ENCODE results near the gene RPL36AL. TPM values are rescaled to one million over a fixed set of nuclear protein-coding genes. Genes with fewer than 3 reads are reported as not detected.
A peak's percentile ranks its signal among the peaks of the same experiment; 100 is the strongest.
"Not testable (repeated sequence)": the region's sequence is repeated elsewhere in the genome, so short reads cannot be mapped to it uniquely, and the experiment has no call there.

Gene RPL36AL
- total RNA-seq: 112 TPM
- long read RNA-seq, transcript RPL36AL-201 (2 exons, 746 nt): major isoform, 58 of 58 reads
- long read RNA-seq, partial matches to known transcripts: 0 of 58 reads
- long read RNA-seq, other reads (novel, unspliced or antisense): 0 of 58 reads

- ATAC-seq (ENCODE audit: poor library complexity) (peak; percentile 99), DNase-seq (peak; percentile 98)
- intact Hi-C loops (cut with DNase I): no loop called here
Measured at GRCh38 chr14:49620182-49621113, at the start of gene RPL36AL, which contains the start of gene MGAT2. RPL36AL (minus strand) TSS chr14:49620626; CDS start chr14:49619104, 1,522 bp downstream. MGAT2 (plus strand) TSS chr14:49620799; CDS start chr14:49621269, 470 bp downstream.

- ATAC-seq (ENCODE audit: poor library complexity): no peak
- DNase-seq: no peak
- intact Hi-C loops (cut with DNase I): no loop called here
Measured at GRCh38 chr14:49659526-49660455, 39.4 kb upstream of the RPL36AL start.

GRCh38 chr14:49657500-49657899, 37.1 kb upstream of the RPL36AL start:
- intact Hi-C loops (cut with DNase I); DNase-seq; ATAC-seq (ENCODE audit: poor library complexity): not testable (repeated sequence)

- ATAC-seq (ENCODE audit: poor library complexity) (no peak), DNase-seq (no peak)
- intact Hi-C loops (cut with DNase I): no loop called here
Measured at GRCh38 chr14:49654511-49654910, 34.1 kb upstream of the RPL36AL start.

- ATAC-seq (ENCODE audit: poor library complexity): no peak
- intact Hi-C loops (cut with DNase I): no loop called here
- no peak for DNase-seq
Measured at GRCh38 chr14:49653508-49653907, 33.1 kb upstream of the RPL36AL start.

- intact Hi-C loops (cut with DNase I): no loop called here
- DNase-seq (no peak), ATAC-seq (ENCODE audit: poor library complexity) (peak; percentile 45)
Measured at GRCh38 chr14:49642163-49642562, 21.7 kb upstream of the RPL36AL start.

GRCh38 chr14:49641697-49642129, 21.3 kb upstream of the RPL36AL start:
- no peak for DNase-seq
- intact Hi-C loops (cut with DNase I): no loop called here
- ATAC-seq (ENCODE audit: poor library complexity): peak; percentile 87

- DNase-seq (no peak), ATAC-seq (ENCODE audit: poor library complexity) (no peak)
- intact Hi-C loops (cut with DNase I): no loop called here
Measured at GRCh38 chr14:49640540-49641417, 20.4 kb upstream of the RPL36AL start.

GRCh38 chr14:49637534-49638078, 17.2 kb upstream of the RPL36AL start:
- no peak for DNase-seq
- ATAC-seq (ENCODE audit: poor library complexity): no peak
- intact Hi-C loops (cut with DNase I): loop anchor here (5.0 kb wide), 1 partner anchor 55 kb away; the partner anchor contains the start of gene KLHDC1

- intact Hi-C loops (cut with DNase I): loop anchor here (5.0 kb wide), 1 partner anchor 55 kb away; the partner anchor contains the start of gene KLHDC1
- ATAC-seq (ENCODE audit: poor library complexity) (no peak), DNase-seq (no peak)
Measured at GRCh38 chr14:49636866-49637265, 16.4 kb upstream of the RPL36AL start.

- peak; percentile 56 for ATAC-seq (ENCODE audit: poor library complexity)
- intact Hi-C loops (cut with DNase I): loop anchor here (1.0 to 5.0 kb wide), 2 partner anchors 58 to 134 kb away; partner anchors contain the start of genes KLHDC1 and KLHDC2
- peak; percentile 71 for DNase-seq
Measured at GRCh38 chr14:49634547-49635334, 14.3 kb upstream of the RPL36AL start, which contains the start of gene DNAAF2. DNAAF2 (minus strand) TSS chr14:49635244; CDS start chr14:49635149, 95 bp downstream.

GRCh38 chr14:49633640-49634546, 13.5 kb upstream of the RPL36AL start:
- peak; percentile 96 for ATAC-seq (ENCODE audit: poor library complexity)
- intact Hi-C loops (cut with DNase I): loop anchor here (1.0 kb wide), 1 partner anchor 134 kb away; the partner anchor contains the start of gene KLHDC2

GRCh38 chr14:49623941-49624839, 3.8 kb upstream of the RPL36AL start:
- intact Hi-C loops (cut with DNase I): no loop called here
- ATAC-seq (ENCODE audit: poor library complexity) (no peak), DNase-seq (no peak)

More at GRCh38 chr14:49633640-49634546, 13.5 kb upstream of the RPL36AL start:
- DNase-seq: peak; percentile 94

- ATAC-seq (ENCODE audit: poor library complexity): no peak
- intact Hi-C loops (cut with DNase I): no loop called here
Measured at GRCh38 chr14:49623387-49623786, 3.0 kb upstream of the RPL36AL start.

More at GRCh38 chr14:49623387-49623786, 3.0 kb upstream of the RPL36AL start:
- no peak for DNase-seq
